LNCAP (cell line): ENCODE data around the gene MSI2.

Experiments used
- TF ChIP-seq, protein P1 (sequence below): fragments of 450-650 bp; IDR thresholded peaks from 2 replicates; pipeline ENCODE4 v1.5.1; 2017; ENCODE audit warnings: mild to moderate bottlenecking

MSI2 gene

DNA sequence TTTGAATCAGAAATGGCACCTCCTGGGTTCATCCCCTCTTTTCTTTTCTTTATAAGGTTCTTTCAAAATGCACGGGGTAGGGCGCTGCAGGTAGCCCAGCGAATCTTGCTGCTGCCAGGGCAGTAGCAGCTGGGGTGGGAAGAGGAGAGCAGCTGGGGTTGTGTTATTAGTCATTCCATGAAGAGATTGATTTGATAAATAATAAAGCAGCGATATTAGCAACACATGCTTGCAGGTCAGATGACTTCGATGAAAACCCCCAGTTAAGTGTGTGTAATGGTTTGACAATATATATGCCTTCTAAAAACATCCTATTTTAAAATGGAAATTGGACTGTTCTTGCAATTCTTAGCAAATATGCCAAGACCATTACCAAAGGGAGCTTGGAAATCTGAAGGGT lies 288.1 kb downstream of the MSI2 start:
- TF ChIP-seq, protein P1, sequence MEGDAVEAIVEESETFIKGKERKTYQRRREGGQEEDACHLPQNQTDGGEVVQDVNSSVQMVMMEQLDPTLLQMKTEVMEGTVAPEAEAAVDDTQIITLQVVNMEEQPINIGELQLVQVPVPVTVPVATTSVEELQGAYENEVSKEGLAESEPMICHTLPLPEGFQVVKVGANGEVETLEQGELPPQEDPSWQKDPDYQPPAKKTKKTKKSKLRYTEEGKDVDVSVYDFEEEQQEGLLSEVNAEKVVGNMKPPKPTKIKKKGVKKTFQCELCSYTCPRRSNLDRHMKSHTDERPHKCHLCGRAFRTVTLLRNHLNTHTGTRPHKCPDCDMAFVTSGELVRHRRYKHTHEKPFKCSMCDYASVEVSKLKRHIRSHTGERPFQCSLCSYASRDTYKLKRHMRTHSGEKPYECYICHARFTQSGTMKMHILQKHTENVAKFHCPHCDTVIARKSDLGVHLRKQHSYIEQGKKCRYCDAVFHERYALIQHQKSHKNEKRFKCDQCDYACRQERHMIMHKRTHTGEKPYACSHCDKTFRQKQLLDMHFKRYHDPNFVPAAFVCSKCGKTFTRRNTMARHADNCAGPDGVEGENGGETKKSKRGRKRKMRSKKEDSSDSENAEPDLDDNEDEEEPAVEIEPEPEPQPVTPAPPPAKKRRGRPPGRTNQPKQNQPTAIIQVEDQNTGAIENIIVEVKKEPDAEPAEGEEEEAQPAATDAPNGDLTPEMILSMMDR: no peak

DNA sequence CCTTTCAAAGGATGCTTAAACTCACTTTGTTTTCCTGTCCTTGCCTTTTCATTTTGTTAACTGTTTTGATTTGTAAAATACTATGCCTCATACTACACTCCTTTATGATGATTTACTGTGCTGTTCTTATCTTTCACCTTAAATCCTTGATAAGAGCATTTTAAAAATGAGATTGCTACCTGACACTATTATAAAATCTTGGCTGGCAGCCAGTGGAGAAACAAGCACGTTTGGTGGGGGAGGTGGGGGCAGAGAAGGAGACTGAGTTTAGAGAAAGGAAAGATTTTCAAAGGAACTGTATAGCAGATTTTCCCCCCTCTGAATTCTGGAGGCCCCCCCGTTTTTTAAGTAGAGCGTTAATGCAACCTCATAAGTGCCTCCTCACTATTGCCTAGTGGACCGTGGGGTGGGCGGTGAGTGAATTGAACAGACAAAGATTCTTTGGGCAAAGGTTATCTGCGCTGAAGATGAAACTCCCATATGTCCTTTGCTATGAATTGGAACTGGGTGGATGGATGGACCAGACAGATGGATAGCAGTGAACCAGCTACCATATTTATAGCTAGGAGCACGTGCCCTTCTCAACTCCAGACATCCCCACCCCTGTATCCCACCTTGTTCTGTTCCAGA lies 288.6 kb downstream of the MSI2 start:
- TF ChIP-seq, protein P1: no peak

DNA sequence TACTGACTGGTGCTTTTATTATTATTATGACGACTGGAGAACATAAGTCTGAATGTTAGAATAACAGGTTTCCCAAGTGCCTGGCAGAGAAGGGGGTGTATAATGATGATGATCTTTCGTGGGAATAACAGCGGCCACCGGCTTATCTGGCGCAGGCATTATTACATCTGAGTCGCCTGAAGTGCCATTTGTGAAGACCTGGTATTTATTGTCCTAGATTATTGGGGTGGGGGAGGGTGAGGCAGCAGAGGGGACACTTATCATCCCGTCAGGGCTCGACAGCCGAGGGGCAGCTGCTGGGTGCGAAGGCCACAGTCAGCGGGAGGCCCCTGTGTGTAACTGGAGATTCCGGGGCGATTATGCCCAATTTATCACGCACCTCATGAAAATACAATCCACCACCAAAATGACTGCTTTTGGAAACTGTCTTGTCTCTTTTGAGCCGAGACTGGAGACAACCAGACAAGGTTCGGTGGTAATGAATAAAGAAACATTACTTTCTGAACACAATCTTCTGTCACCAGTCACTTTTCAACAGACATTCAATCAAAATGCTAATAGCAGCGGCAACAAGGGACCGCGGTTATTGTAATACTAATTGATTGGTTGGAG lies 289.5 kb downstream of the MSI2 start:
- TF ChIP-seq, protein P1: no peak

DNA sequence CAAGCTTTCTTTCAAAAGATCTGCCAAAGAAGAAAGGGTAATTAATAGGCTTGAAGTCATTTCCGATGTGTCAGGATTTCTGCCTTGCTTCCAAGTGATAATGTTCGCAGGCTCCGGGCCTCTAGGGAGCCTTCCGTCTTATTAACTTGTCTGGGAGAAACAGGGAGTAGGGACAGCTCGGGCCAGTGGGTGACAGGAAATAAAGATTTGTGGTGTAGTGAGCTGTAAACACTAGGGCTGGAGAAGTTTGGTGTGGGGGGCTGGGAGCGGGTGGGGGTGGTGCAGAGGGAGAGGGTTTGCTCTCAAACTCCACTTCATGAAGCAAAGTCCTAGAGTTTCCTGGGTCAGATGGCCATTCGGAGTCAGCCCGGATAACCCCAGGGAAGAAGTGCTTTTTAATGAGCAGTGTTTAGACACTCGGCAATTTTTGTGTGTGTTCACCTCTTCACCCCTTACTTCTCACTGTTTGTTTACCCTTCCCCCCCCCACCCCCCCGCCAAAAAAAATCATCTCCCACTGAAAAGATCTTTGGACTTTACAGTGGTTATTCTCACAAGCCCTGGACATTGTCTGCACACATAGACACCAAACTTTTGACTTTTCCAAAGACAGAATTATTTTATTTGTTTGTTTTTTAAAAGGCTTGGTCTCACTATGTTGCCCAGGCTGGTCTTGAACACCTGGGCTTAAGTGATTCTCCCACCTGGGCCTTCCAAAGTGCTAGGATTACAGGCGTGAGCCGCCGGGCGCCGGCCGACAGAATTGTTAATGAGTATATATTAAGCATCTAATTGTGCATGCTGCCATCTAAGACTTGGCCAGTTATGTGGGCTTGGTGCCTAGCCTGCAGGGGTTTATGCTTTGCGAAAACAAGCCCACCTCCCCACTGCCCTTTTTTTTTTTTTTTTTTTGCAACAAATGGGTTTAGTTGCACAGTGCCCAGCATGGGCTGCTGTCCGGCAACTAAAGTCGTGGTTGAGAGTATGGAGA lies 292.4 kb downstream of the MSI2 start:
- TF ChIP-seq, protein P1: no peak

DNA sequence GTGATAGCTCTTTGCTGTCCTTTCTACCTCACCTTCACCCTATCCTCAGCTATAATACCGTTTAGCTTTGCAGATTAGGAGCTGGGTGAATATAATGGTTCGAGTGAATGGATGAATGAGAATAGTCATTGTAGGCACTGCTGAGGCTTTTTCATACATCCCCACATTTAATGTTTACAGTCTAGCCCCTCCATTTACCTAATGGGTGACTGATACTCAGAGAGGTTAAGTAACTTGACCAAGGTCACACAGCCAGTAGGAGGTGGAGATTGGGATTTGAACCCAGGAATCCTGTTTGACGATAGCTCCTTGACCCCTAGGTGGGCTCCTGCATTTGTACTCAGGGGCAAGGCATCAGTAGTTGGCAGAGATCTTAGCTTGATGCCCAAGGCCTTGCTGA lies 293.1 kb downstream of the MSI2 start:
- TF ChIP-seq, protein P1: no peak

DNA sequence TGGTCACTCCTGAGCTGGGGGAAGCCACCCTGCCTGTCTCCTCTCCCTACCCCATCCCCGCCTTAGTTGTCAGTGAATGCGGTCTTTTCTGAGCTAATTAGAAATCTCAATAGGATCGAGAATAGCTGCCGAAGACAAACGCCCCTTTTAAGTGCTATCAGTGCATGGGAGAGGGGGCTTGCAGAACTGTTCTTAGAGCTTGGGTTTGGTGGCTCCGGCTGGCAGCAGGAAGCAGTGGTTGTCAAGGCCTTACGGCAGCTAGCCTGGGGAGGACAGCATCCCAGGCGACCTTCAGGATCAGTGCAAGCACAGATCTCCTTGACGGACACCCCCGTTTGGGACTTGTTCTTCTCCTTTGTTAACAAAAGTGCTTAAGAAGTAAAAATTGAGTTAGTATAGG lies 293.7 kb downstream of the MSI2 start:
- TF ChIP-seq, protein P1: no peak

DNA sequence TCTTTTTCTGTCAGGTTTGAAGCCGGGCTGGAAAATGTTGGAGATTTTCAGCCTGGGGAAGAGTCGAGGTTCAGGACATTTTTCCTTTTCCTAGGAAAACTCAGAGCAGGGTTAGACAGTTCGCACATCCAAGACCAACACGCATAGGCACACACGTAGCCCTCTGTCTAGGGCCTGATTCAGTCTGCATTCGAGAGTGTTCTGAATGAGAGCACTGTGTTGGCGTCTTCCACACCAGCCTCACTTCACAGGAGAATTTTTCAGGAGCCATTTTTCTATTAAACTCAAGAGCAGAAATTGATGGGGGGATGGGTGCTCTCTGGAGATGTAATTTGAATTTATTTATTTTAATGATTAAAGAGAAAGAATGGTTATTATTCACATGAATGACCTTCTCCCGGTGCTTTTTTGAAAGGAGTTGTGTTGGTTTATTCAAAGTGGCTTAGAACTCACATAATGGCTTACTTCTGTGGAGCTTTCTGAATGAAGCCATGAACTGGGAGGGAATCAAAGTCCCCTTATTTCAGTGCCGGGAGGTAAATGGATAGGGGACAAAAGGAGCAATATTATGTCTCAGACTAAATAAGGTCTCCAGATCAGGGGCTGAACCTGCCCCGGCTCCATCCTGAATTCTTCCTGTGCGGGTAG lies 294.5 kb downstream of the MSI2 start:
- TF ChIP-seq, protein P1: no peak
